Osteocyte (in vitro differentiated cells): ENCODE results near the gene OCIAD2. TPM values are rescaled to one million over a fixed set of nuclear protein-coding genes. Genes with fewer than 3 reads are reported as not detected.

Source experiments
- DNase-seq: peaks from one replicate; pipeline ENCODE4 v3.0.0; 2021; ENCODE audit warnings: mixed read lengths; ENCODE audit not compliant: unreplicated experiment; ENCODE audit errors: extremely low spot score
- H3K27ac Mint-ChIP-seq: one replicate; pipeline ENCODE4 v1.8.0; 2021; ENCODE audit warnings: mild to moderate bottlenecking, mixed read lengths; ENCODE audit not compliant: unreplicated experiment
- H3K27me3 Mint-ChIP-seq: one replicate; pipeline ENCODE4 v1.8.0; 2021; ENCODE audit warnings: mixed read lengths; ENCODE audit not compliant: unreplicated experiment
- H3K36me3 Mint-ChIP-seq: one replicate; pipeline ENCODE4 v1.8.0; 2021; ENCODE audit warnings: mixed read lengths; ENCODE audit not compliant: unreplicated experiment
- H3K4me1 Mint-ChIP-seq: one replicate; pipeline ENCODE4 v1.8.0; 2021; ENCODE audit warnings: mixed read lengths; ENCODE audit not compliant: unreplicated experiment
- H3K4me3 Mint-ChIP-seq: one replicate; pipeline ENCODE4 v1.8.0; 2021; ENCODE audit warnings: mild to moderate bottlenecking, moderate library complexity, mixed read lengths; ENCODE audit not compliant: unreplicated experiment
- H3K9me3 Mint-ChIP-seq: one replicate; pipeline ENCODE4 v1.8.0; 2021; ENCODE audit warnings: mixed read lengths; ENCODE audit not compliant: unreplicated experiment
- total RNA-seq: library from RNA; stranded (reverse); gene quantifications from 2 replicates; pipeline ENCODE4 v1.2.1, GENCODE V29; 2021
- TF ChIP-seq, protein P1 (sequence below): fragments of 200-600 bp; sonication (generic); IDR thresholded peaks from 2 replicates; pipeline ENCODE4 v1.5.0; 2021; ENCODE audit warnings: antibody characterized with exemption, mild to moderate bottlenecking, moderate library complexity

The OCIAD2 gene
- total RNA-seq, 1 donor from 2014 or later = 8.7 TPM

DNA sequence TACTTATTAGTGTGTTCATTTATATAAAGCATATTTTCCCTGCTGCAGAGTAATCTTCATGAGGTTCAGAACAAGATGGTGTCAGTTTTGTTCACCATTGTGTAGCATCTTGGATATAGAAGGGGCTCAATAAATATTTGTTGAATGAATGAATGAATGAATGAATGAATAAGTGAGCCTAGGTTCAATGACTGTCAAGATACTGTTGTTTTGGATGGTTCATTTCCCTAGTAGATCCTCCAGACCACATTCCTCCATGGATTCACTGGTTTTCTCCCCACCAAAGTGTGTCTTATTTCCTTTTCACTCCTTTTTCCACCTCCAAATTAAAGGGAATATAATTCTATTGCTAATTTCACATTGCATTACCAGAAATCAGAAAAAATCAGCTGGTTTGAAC, 2.1 kb upstream of the OCIAD2 start:
- Mint-ChIP-seq H3K4me3 (no peak overlapping the region), H3K36me3 (no peaks in the 10 kb centered on the region), H3K4me1 (peaks cover 28% of the 10 kb centered on the region), H3K27me3 (no peaks in the 10 kb centered on the region), H3K27ac (no peak overlapping the region), H3K9me3 (no peaks in the 10 kb centered on the region)
- TF ChIP-seq, protein P1, sequence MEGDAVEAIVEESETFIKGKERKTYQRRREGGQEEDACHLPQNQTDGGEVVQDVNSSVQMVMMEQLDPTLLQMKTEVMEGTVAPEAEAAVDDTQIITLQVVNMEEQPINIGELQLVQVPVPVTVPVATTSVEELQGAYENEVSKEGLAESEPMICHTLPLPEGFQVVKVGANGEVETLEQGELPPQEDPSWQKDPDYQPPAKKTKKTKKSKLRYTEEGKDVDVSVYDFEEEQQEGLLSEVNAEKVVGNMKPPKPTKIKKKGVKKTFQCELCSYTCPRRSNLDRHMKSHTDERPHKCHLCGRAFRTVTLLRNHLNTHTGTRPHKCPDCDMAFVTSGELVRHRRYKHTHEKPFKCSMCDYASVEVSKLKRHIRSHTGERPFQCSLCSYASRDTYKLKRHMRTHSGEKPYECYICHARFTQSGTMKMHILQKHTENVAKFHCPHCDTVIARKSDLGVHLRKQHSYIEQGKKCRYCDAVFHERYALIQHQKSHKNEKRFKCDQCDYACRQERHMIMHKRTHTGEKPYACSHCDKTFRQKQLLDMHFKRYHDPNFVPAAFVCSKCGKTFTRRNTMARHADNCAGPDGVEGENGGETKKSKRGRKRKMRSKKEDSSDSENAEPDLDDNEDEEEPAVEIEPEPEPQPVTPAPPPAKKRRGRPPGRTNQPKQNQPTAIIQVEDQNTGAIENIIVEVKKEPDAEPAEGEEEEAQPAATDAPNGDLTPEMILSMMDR = no peak
- DNase-seq = no peak

DNA sequence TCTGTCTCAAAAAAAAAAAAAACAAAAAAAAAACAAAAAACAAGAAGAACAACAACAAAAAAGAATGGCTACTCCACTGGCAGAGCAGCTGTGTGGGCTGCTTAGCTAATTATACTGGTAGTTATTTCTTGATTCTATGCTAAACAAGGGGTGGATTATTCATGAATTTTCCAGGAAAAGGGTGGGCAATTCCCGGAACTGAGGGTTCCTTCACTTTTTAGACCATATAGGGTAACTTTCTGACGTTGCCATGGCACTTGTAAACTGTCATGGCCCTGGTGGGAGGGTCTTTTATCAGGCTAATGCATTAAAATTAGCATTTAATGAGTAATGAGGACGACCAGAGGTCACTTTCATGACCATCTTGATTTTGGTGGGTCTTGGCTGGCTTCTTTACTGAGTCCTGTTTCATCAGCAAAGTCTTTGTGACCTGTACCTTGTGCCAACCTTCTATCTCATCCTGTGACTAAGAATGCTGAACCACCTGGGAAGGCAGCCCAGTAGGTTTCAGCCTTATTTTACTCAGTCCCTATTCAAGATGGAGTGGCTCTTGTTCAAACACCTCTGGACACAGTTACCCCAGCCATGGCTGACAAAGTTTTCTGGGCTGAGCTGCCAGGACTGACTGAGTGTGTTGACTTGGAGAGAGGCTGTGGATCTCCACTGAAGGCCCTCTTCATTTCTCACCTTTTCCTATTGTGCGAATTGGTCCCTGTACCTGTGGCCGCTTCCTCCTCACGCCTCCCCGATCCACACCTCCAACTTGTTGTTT, 1.3 kb upstream of the OCIAD2 start:
- TF ChIP-seq, protein P1 = no peak
- H3K36me3 Mint-ChIP-seq = no peaks in the 10 kb centered on the region
- H3K27me3 Mint-ChIP-seq = no peaks in the 10 kb centered on the region
- H3K4me1 Mint-ChIP-seq = peaks cover 28% of the 10 kb centered on the region
- no peak overlapping the region for H3K4me3 Mint-ChIP-seq
- no peak for DNase-seq
- no peaks in the 10 kb centered on the region for H3K9me3 Mint-ChIP-seq
- H3K27ac Mint-ChIP-seq = no peak overlapping the region

DNA sequence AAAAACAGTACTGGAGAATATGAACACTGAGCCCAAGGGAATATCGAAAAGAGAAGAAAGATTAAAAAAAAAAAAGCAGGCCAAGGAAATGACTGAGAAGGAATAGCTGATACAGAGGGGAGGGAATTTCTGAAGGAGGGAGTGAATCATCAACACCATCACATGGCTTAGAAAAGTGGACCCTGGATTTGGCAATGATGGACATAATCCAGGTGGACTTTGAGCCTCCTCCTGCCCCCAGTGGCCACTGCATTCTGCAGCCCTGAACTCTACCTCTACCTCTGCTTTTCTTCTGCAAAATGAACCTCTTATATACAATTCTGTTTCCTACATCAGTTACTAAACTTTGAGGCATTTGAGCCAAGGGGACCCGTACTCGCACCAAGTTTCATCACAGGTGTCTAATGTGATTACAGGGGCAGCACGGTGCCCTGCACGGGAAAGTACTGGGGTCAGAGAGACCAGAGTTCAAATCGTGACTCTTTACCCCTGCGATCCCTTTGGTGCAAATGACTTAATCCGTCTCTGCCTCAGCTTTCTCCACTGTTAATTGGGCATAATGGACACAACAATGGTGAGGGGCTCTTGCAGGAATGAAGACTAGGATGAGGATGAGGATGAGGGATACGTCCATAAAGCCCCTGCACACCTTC, 1.1 kb downstream of the OCIAD2 start:
- peak overlapping the region; percentile 53 for H3K4me3 Mint-ChIP-seq
- H3K9me3 Mint-ChIP-seq = no peaks in the 10 kb centered on the region
- H3K27ac Mint-ChIP-seq = peak overlapping the region; percentile 1
- TF ChIP-seq, protein P1 = no peak
- peaks cover 28% of the 10 kb centered on the region for H3K4me1 Mint-ChIP-seq
- DNase-seq = no peak
- no peaks in the 10 kb centered on the region for H3K36me3 Mint-ChIP-seq
- H3K27me3 Mint-ChIP-seq = no peaks in the 10 kb centered on the region

DNA sequence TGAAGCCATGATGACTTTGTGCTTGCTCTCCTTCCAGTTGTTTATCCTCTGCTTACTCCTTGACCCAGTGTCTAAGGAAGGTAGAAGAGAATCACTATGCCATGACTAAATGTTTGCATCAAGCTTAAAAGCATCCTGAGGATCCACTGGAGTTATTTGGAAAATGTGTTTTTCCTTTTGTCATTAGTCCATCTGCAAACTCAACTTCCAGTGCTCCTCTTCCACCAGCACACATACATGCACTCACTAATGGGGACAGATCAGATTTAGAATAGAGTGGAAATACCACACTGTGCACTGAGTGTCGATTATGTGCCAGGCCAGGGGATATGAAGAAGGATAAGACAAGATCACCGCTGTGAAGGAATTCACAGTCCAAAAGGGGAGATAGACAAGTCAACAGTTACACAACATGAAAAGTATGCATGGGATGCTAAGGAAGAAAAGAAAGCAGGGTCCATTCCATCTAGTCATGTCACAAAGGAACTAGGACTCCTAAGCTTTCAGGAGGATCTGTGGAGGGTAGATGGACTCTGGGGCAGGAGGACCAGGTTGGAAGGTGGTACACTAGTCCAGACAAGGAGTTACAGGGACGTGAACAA, 1.9 kb downstream of the OCIAD2 start:
- TF ChIP-seq, protein P1 = no peak
- peaks cover 31% of the 10 kb centered on the region for H3K4me1 Mint-ChIP-seq
- H3K27me3 Mint-ChIP-seq = no peaks in the 10 kb centered on the region
- no peaks in the 10 kb centered on the region for H3K9me3 Mint-ChIP-seq
- H3K4me3 Mint-ChIP-seq = peak overlapping the region; percentile 28
- peak overlapping the region; percentile 1 for H3K27ac Mint-ChIP-seq
- no peak for DNase-seq
- H3K36me3 Mint-ChIP-seq = no peaks in the 10 kb centered on the region

DNA sequence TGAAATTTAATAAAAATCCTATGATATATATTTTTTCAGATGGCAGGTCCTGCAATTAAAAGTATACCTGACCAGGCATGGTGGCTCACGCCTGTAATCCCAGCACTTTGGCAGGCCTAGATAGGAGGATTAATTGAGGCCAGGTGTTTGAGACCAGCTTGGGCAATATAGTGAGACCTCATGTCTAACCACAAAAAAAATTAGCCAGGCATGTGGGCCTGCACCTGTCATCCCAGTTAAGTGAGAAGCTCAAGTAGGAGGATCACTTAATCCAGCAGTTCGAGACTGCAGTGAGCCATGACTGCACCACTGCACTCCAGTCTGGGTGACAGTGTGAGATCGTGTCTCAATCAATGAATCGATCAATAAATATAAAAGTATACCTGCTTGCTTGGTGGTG, 2.5 kb downstream of the OCIAD2 start:
- H3K9me3 Mint-ChIP-seq = no peaks in the 10 kb centered on the region
- H3K4me3 Mint-ChIP-seq = no peak overlapping the region
- no peaks in the 10 kb centered on the region for H3K36me3 Mint-ChIP-seq
- no peak overlapping the region for H3K27ac Mint-ChIP-seq
- peaks cover 34% of the 10 kb centered on the region for H3K4me1 Mint-ChIP-seq
- TF ChIP-seq, protein P1 = no peak
- H3K27me3 Mint-ChIP-seq = no peaks in the 10 kb centered on the region
- DNase-seq = no peak
